IMR-90 (cell line): ENCODE measurements around the gene B3GALT4.

Source experiments
- CEBPB ChIP-seq: IDR thresholded peaks from 2 replicates; pipeline ENCODE4 v1.6.1; 2012; ENCODE audit warnings: low read depth, low read length, improper control_type of control experiment
- CTCF ChIP-seq: conservative IDR thresholded peaks from 2 replicates; pipeline ENCODE4 v1.5.1; 2012; ENCODE audit warnings: mild to moderate bottlenecking, low read depth, low read length, improper control_type of control experiment
- FOS ChIP-seq: fragments of 150-350 bp; IDR thresholded peaks from 2 replicates; pipeline ENCODE4 v1.6.1; 2016; ENCODE audit warnings: low read depth, low read length
- MAFK ChIP-seq: IDR thresholded peaks from 2 replicates; pipeline ENCODE4 v1.6.1; 2012; ENCODE audit warnings: low read depth, low read length, improper control_type of control experiment
- POLR2A ChIP-seq: IDR thresholded peaks from 2 replicates; pipeline ENCODE4 v1.6.1; 2012; ENCODE audit warnings: mild to moderate bottlenecking, low read depth, low read length
- SMC3 ChIP-seq: fragments of 150-350 bp; IDR thresholded peaks from 2 replicates; pipeline ENCODE4 v1.6.1; 2016; ENCODE audit warnings: low read depth, mild to moderate bottlenecking, antibody characterized with exemption, low read length, moderate library complexity
- USF2 ChIP-seq: fragments of 150-350 bp; IDR thresholded peaks from 2 replicates; pipeline ENCODE4 v1.6.1; 2017; ENCODE audit warnings: mild to moderate bottlenecking, antibody characterized with exemption, low read length, low read depth

DNA sequence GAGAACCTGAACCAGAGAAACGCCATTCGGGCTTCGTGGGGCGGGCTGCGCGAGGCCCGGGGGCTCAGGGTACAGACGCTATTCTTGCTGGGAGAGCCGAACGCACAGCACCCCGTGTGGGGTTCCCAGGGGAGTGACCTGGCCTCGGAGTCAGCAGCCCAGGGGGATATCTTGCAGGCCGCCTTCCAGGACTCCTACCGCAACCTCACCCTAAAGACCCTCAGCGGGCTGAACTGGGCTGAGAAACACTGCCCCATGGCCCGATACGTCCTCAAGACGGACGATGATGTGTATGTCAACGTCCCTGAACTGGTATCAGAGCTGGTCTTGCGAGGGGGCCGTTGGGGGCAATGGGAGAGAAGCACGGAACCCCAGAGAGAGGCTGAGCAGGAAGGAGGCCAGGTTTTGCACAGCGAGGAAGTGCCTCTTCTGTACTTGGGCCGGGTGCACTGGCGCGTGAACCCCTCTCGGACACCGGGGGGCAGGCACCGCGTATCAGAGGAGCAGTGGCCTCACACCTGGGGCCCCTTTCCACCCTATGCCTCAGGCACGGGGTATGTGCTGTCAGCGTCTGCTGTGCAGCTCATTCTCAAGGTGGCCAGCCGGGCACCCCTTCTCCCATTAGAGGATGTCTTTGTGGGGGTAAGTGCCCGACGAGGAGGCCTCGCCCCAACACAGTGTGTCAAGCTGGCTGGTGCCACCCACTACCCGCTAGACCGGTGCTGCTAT lies 904 bp downstream of the B3GALT4 start:
- TF ChIP-seq CTCF (0 out of 2 replicates have a peak, but pooled peaks have one; percentile 11), CEBPB (no peak), USF2 (no peak), MAFK (no peak), FOS (no peak), SMC3 (no peak), POLR2A (no peak)
